Tibial nerve (tissue), 4 donors: ENCODE measurements around the gene SMTNL1. TPM values are rescaled to one million over a fixed set of nuclear protein-coding genes. Genes with fewer than 3 reads are reported as not detected.
A peak's percentile ranks its signal among the peaks of the same experiment; 100 is the strongest.

Experiments used
- DNase-seq, 2 donors: peaks; one replicate each; pipeline ENCODE4 v3.0.0-alpha.2; 2019; ENCODE audit warnings: low spot score in 2 of 2
- H3K27ac ChIP-seq, 4 donors: fragments of 200-600 bp; sonication (generic) in 3 of 4; one replicate each; pipeline ENCODE4 v1.5.1; 2017 to 2019; ENCODE audit warnings: mild to moderate bottlenecking in 1 of 4
- H3K27me3 ChIP-seq, 2 donors: fragments of 200-600 bp; sonication (generic) in 1 of 2; one replicate each; pipeline versions ENCODE4 v1.5.1 to v1.6.0; 2017 to 2019
- H3K36me3 ChIP-seq, 3 donors: fragments of 200-600 bp; sonication (generic); one replicate each; pipeline ENCODE4 v1.5.1; 2018 to 2019
- H3K4me1 ChIP-seq, 4 donors: fragments of 200-600 bp; sonication (generic) in 3 of 4; one replicate each; pipeline ENCODE4 v1.5.1; 2017 to 2019
- H3K4me3 ChIP-seq, 4 donors: fragments of 200-600 bp; sonication (generic) in 3 of 4; one replicate each; pipeline ENCODE4 v1.5.1; 2017 to 2019; ENCODE audit warnings: mild to moderate bottlenecking in 1 of 4, moderate library complexity in 1 of 4
- H3K9me3 ChIP-seq, 4 donors: fragments of 200-600 bp; sonication (generic) in 3 of 4; one replicate each; pipeline ENCODE4 v1.5.1; 2017 to 2019
- EP300 ChIP-seq, 2 donors: sonication (generic); formaldehyde crosslinking; IDR thresholded peaks; one replicate each; pipeline ENCODE4 v1.6.1; 2017; ENCODE audit warnings: antibody characterized with exemption in 2 of 2, mild to moderate bottlenecking in 1 of 2
- POLR2A ChIP-seq, 2 donors: fragments of 450-650 bp; IDR thresholded peaks; one replicate each; pipeline ENCODE4 v1.6.1; 2017; ENCODE audit warnings: antibody characterized with exemption in 2 of 2, mild to moderate bottlenecking in 2 of 2, moderate library complexity in 2 of 2
- WGBS, 2 donors: methylation state at CpG; one replicate each; pipeline ENCODE4 v1.1.5; 2018; 5-methylcytosine and 5-hydroxymethylcytosine counted together
- total RNA-seq, 4 donors: library from RNA; depleted of rRNA; stranded (reverse); fragments of >200 nt; gene quantifications; one replicate each; pipeline ENCODE4 v1.1.0, GENCODE V29; 2016
- TF ChIP-seq, protein P1 (sequence below), 5 experiments: fragments of 200-600 bp in 3 of 5; fragments of 450-650 bp in 2 of 5; sonication (generic) in 3 of 5; IDR thresholded peaks; one replicate each; pipeline ENCODE4 v1.5.1; 2016 to 2019; ENCODE audit warnings: antibody characterized with exemption in 5 of 5, mild to moderate bottlenecking in 3 of 5, moderate library complexity in 2 of 5

SMTNL1 gene
- total RNA-seq, 4 donors from 2014 or later = not detected

- Histone ChIP-seq H3K36me3 (no peaks in the 10 kb centered on the region), H3K27ac (peak overlapping the region; percentile 3 to 83 (median 58)), H3K9me3 (no peaks in the 10 kb centered on the region), H3K4me3 (peak overlapping the region; percentile 65 to 78 (median 69)), H3K27me3 (no peaks in the 10 kb centered on the region), H3K4me1 (peaks cover 0 to 22% (median 6%) of the 10 kb centered on the region in 4 donors)
- TF ChIP-seq, protein P1, sequence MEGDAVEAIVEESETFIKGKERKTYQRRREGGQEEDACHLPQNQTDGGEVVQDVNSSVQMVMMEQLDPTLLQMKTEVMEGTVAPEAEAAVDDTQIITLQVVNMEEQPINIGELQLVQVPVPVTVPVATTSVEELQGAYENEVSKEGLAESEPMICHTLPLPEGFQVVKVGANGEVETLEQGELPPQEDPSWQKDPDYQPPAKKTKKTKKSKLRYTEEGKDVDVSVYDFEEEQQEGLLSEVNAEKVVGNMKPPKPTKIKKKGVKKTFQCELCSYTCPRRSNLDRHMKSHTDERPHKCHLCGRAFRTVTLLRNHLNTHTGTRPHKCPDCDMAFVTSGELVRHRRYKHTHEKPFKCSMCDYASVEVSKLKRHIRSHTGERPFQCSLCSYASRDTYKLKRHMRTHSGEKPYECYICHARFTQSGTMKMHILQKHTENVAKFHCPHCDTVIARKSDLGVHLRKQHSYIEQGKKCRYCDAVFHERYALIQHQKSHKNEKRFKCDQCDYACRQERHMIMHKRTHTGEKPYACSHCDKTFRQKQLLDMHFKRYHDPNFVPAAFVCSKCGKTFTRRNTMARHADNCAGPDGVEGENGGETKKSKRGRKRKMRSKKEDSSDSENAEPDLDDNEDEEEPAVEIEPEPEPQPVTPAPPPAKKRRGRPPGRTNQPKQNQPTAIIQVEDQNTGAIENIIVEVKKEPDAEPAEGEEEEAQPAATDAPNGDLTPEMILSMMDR (IDR thresholded peaks at IDR 0.05) = no peak
- no peak for TF ChIP-seq POLR2A (IDR thresholded peaks at IDR 0.05)
- 0 to 1% methylated on average over 46 to 57 of the region's 57 CpGs for WGBS, 2 donors
- peak; percentile 43 to 49 for DNase-seq
These were observed 22.7 kb upstream of the SMTNL1 start for GRCh38 chr11:57514538-57515331.

GRCh38 chr11:57515332-57516060, 21.9 kb upstream of the SMTNL1 start, which contains the start of gene SLC43A1:
SLC43A1 (minus strand) TSS chr11:57515702; CDS start chr11:57514111, 1,591 bp downstream.
- H3K4me3 ChIP-seq = peak within 1 kb of the TSS; percentile 65 to 78 (median 69)
- no peaks in the 10 kb centered on the region for H3K27me3 ChIP-seq

DNA sequence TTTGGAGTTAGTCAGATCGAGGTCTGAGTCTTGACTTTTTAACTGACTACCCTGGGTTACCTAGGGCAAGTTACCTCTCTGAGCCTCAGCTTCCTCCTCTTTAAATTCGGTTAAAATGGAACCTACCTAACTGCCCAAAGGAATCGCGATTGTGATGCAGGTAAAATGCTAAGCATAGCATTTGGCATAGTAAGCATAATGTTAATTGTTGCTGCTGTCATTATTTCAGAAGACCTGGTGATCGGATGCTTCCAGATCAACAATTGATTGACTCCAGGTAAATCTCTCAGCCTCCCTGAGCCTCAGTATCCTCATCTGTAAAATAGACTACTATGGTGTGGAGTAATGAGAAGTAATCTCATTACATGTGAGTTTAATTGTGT, 21.3 kb upstream of the SMTNL1 start:
- H3K27me3 ChIP-seq = no peaks in the 10 kb centered on the region
- H3K4me3 ChIP-seq = peak overlapping the region; percentile 65 to 78 (median 69)
- H3K9me3 ChIP-seq = no peaks in the 10 kb centered on the region
- 16% methylated on average over 5 of the region's 5 CpGs for WGBS, 2 donors
- TF ChIP-seq, protein P1 (IDR thresholded peaks at IDR 0.05) = no peak
- TF ChIP-seq POLR2A (IDR thresholded peaks at IDR 0.05) = no peak
- no peak for TF ChIP-seq EP300 (IDR thresholded peaks at IDR 0.05)
- H3K4me1 ChIP-seq = peaks cover 0 to 22% (median 6%) of the 10 kb centered on the region in 4 donors
- H3K27ac ChIP-seq = peak overlapping the region in 2 of 4 donors; percentile 49 to 83
- no peak for DNase-seq
- H3K36me3 ChIP-seq = no peaks in the 10 kb centered on the region

More at GRCh38 chr11:57515332-57516060, 21.9 kb upstream of the SMTNL1 start, which contains the start of gene SLC43A1:
- TF ChIP-seq POLR2A (IDR thresholded peaks at IDR 0.05) (peak in 1 of 2 donors; percentile 41), EP300 (IDR thresholded peaks at IDR 0.05) (peak in 1 of 2 donors; percentile 27)
- TF ChIP-seq, protein P1 (IDR thresholded peaks at IDR 0.05) = peak in 1 of 5 experiments; percentile 16
- no peaks in the 10 kb centered on the region for H3K36me3 ChIP-seq
- DNase-seq = peak; percentile 43 to 61
- no peaks in the 10 kb centered on the region for H3K9me3 ChIP-seq
- peaks cover 0 to 22% (median 6%) of the 10 kb centered on the region in 4 donors for H3K4me1 ChIP-seq
- peak within 1 kb of the TSS; percentile 3 to 83 (median 58) for H3K27ac ChIP-seq
- 0 to 1% methylated on average over 30 to 47 of the region's 66 CpGs for WGBS, 2 donors

GRCh38 chr11:57521116-57521515, 16.3 kb upstream of the SMTNL1 start:
- H3K9me3 ChIP-seq = no peaks in the 10 kb centered on the region
- no peak overlapping the region for H3K4me3 ChIP-seq
- no peaks in the 10 kb centered on the region for H3K27me3 ChIP-seq
- 85 to 91% methylated on average over 2 of the region's 2 CpGs for WGBS, 2 donors
- H3K4me1 ChIP-seq = peaks cover 0 to 2% (median 0%) of the 10 kb centered on the region in 4 donors
- TF ChIP-seq EP300 (IDR thresholded peaks at IDR 0.05) (no peak), POLR2A (IDR thresholded peaks at IDR 0.05) (no peak)
- TF ChIP-seq, protein P1 (IDR thresholded peaks at IDR 0.05) = no peak
- H3K36me3 ChIP-seq = peaks cover 0 to 10% (median 0%) of the 10 kb centered on the region in 3 donors
- H3K27ac ChIP-seq = no peak overlapping the region
- DNase-seq = no peak
